SK-N-SH (cell line): ENCODE data around the gene FRMD5. TPM values are rescaled to one million over a fixed set of nuclear protein-coding genes. Genes with fewer than 3 reads are reported as not detected.

Experiments
- CTCF ChIA-PET: fragments of 300-600, 350-600 bp; formaldehyde crosslinking; extraction: SDS; loops from one replicate; lab custom pipeline; 2021; lab: Yijun Ruan, JAX
- POLR2A ChIA-PET: fragments of 350-600 bp; sonication (Branson Sonifier 250); formaldehyde crosslinking; extraction: SDS; loops from one replicate; lab custom pipeline; 2020; ENCODE audit warnings: antibody characterized with exemption, inconsistent platforms; lab: Yijun Ruan, JAX
- DNase-seq: peaks from one replicate; pipeline ENCODE4 v3.0.0; 2012
- H2AFZ ChIP-seq: fragments of 200-600 bp; sonication (generic); 2 replicates; pipeline ENCODE4 v1.8.1; 2016; ENCODE audit warnings: antibody characterized with exemption, mild to moderate bottlenecking, low read depth
- H3F3A ChIP-seq: fragments of 200-600 bp; sonication (generic); replicated peaks from 2 replicates; pipeline ENCODE3; 2016; ENCODE audit warnings: antibody characterized with exemption, mild to moderate bottlenecking; ENCODE audit not compliant: insufficient read depth
- H3K27ac ChIP-seq, 2 experiments: fragments of 200-500 bp in 1 of 2; fragments of 200-600 bp in 1 of 2; sonication (Bioruptor generic) in 1 of 2; sonication (generic), shearing (Covaris generic) in 1 of 2; 2 replicates each; pipeline versions ENCODE4 v1.5.1 to v1.6.1; 2014 to 2016; ENCODE audit warnings: low read depth in 2 of 2, inconsistent platforms in 1 of 2, low read length in 1 of 2, mild to moderate bottlenecking in 1 of 2, mixed read lengths in 1 of 2
- H3K27me3 ChIP-seq: fragments of 200-600 bp; sonication (generic), shearing (Covaris generic); 2 replicates; pipeline ENCODE4 v1.6.1; 2016; ENCODE audit warnings: mixed run types; ENCODE audit not compliant: insufficient read depth
- H3K36me3 ChIP-seq, 2 experiments: fragments of 200-500 bp in 1 of 2; fragments of 200-600 bp in 1 of 2; sonication (Bioruptor generic) in 1 of 2; sonication (generic) in 1 of 2; replicated peaks in 1 of 2; 2 replicates each; pipeline versions ENCODE3 to v1.5.1; 2014 to 2016; ENCODE audit warnings: low read length in 1 of 2, mild to moderate bottlenecking in 1 of 2; ENCODE audit not compliant: insufficient read depth in 2 of 2, control insufficient read depth in 1 of 2
- H3K4me1 ChIP-seq, 2 experiments: fragments of 200-500 bp in 1 of 2; fragments of 200-600 bp in 1 of 2; sonication (Bioruptor generic) in 1 of 2; sonication (generic), shearing (Covaris generic) in 1 of 2; 2 replicates each; pipeline versions ENCODE4 v1.5.1 to v1.6.1; 2014 to 2016; ENCODE audit warnings: low read depth in 1 of 2, low read length in 1 of 2, mixed run types in 1 of 2; ENCODE audit not compliant: insufficient read depth in 2 of 2, control insufficient read depth in 1 of 2
- H3K4me2 ChIP-seq: fragments of 200-600 bp; sonication (generic), shearing (Covaris generic); 2 replicates; pipeline ENCODE4 v1.6.1; 2017; ENCODE audit warnings: mixed run types
- H3K4me3 ChIP-seq, 2 experiments: fragments of 200-500 bp in 1 of 2; fragments of 200-600 bp in 1 of 2; sonication (Bioruptor generic) in 1 of 2; sonication (generic), shearing (Covaris generic) in 1 of 2; 2 replicates each; pipeline versions ENCODE4 v1.5.1 to v1.8.1; 2014 to 2016; ENCODE audit warnings: low read depth in 2 of 2, inconsistent platforms in 1 of 2, low read length in 1 of 2, mild to moderate bottlenecking in 1 of 2, mixed read lengths in 1 of 2, moderate library complexity in 1 of 2
- H3K79me2 ChIP-seq: fragments of 200-600 bp; sonication (generic); 2 replicates; pipeline ENCODE4 v1.8.1; 2017; ENCODE audit warnings: mild to moderate bottlenecking; ENCODE audit not compliant: insufficient read depth
- H3K9ac ChIP-seq: fragments of 200-600 bp; sonication (generic); 2 replicates; pipeline ENCODE4 v1.6.1; 2017; ENCODE audit warnings: mixed run types
- H3K9me2 ChIP-seq: fragments of 200-600 bp; sonication (generic); 2 replicates; pipeline ENCODE4 v1.6.1; 2017; ENCODE audit warnings: mixed run types
- H3K9me3 ChIP-seq: fragments of 200-600 bp; sonication (generic); 2 replicates; pipeline ENCODE4 v1.6.1; 2017; ENCODE audit warnings: mixed run types, mild to moderate bottlenecking, moderate library complexity
- H4K20me1 ChIP-seq: fragments of 200-600 bp; sonication (generic); 2 replicates; pipeline ENCODE4 v1.6.1; 2017; ENCODE audit warnings: mild to moderate bottlenecking, mixed run types; ENCODE audit not compliant: insufficient read depth
- CHD2 ChIP-seq: fragments of 150-350 bp; IDR thresholded peaks from 2 replicates; pipeline ENCODE4 v1.6.1; 2018; ENCODE audit warnings: low read length; ENCODE audit not compliant: partially characterized antibody
- ELF1 ChIP-seq: IDR thresholded peaks from 2 replicates; pipeline ENCODE4 v1.4.0; 2012
- FOSL2 ChIP-seq: IDR thresholded peaks from 2 replicates; pipeline ENCODE4 v1.4.0; 2012; ENCODE audit warnings: low read depth, mild to moderate bottlenecking, moderate library complexity, borderline replicate concordance
- FOXM1 ChIP-seq: IDR thresholded peaks from 2 replicates; pipeline ENCODE4 v1.4.0; 2012; ENCODE audit warnings: low read depth, mild to moderate bottlenecking
- GATA2 ChIP-seq: sonication (generic); formaldehyde crosslinking; IDR thresholded peaks from 2 replicates; pipeline ENCODE4 v1.5.0; 2020; ENCODE audit warnings: mild to moderate bottlenecking, missing genetic modification reagents
- JUND ChIP-seq: IDR thresholded peaks from 2 replicates; pipeline ENCODE4 v1.4.0; 2012
- MEF2A ChIP-seq: IDR thresholded peaks from 2 replicates; pipeline ENCODE4 v1.4.0; 2012; ENCODE audit warnings: low read depth, borderline replicate concordance
- MXI1 ChIP-seq: IDR thresholded peaks from 2 replicates; pipeline ENCODE4 v1.6.1; 2012; ENCODE audit warnings: mild to moderate bottlenecking, low read depth, low read length, improper control_type of control experiment
- PBX3 ChIP-seq: IDR thresholded peaks from 2 replicates; pipeline ENCODE4; 2012
- POLR2AphosphoS5 ChIP-seq: IDR thresholded peaks from 2 replicates; pipeline ENCODE4 v1.6.1; 2012; ENCODE audit warnings: low read depth, low read length
- RAD21 ChIP-seq: IDR thresholded peaks from 2 replicates; pipeline ENCODE4 v1.6.1; 2012; ENCODE audit warnings: mild to moderate bottlenecking, low read length
- RCOR1 ChIP-seq: fragments of 150-350 bp; IDR thresholded peaks from 2 replicates; pipeline ENCODE4 v1.6.1; 2017; ENCODE audit warnings: antibody characterized with exemption, low read length
- RXRA ChIP-seq: IDR thresholded peaks from 2 replicates; pipeline ENCODE4 v1.4.0; 2012; ENCODE audit warnings: low read depth, mild to moderate bottlenecking, borderline replicate concordance
- TEAD4 ChIP-seq: IDR thresholded peaks from 2 replicates; pipeline ENCODE4 v1.4.0; 2012; ENCODE audit warnings: mild to moderate bottlenecking, borderline replicate concordance; ENCODE audit not compliant: insufficient read depth
- WGBS: methylation state at CpG from one replicate; pipeline ENCODE4 v1.1.6; 2017; ENCODE audit warnings: low lambda C conversion rate; 5-methylcytosine and 5-hydroxymethylcytosine counted together
- polyA plus RNA-seq, 3 experiments: library from polyadenylated mRNA; depleted of rRNA; stranded (reverse); fragments of >200 nt; gene quantifications; 2 replicates each; pipeline ENCODE4 v1.2.3, GENCODE V29; 2012
- TF ChIP-seq, protein P1 (sequence below): fragments of 150-350 bp; IDR thresholded peaks from 2 replicates; pipeline ENCODE4 v1.6.1; 2016; ENCODE audit warnings: mild to moderate bottlenecking, low read depth, low read length

Gene FRMD5
- polyA plus RNA-seq, 1 of the 3 experiments (the other 2 are of a cell fraction) = 24.8 TPM

GRCh38 chr15:43880406-43881194 lies 314.5 kb downstream of the FRMD5 start:
- WGBS = 100% methylated on average over 5 of the region's 5 CpGs
- no peak for DNase-seq
- Histone ChIP-seq H3K79me2 (no peaks in the 10 kb centered on the region), H3K9me3 (no peaks in the 10 kb centered on the region), H3K27me3 (no peaks in the 10 kb centered on the region), H3K9me2 (no peaks in the 10 kb centered on the region), H3K27ac (no peak overlapping the region), H3F3A (peaks cover 2% of the 10 kb centered on the region), H3K4me2 (no peak overlapping the region), H3K4me3 (no peak overlapping the region), H3K36me3 (peaks cover 33 to 57% of the 10 kb centered on the region in 2 experiments), H3K9ac (no peak overlapping the region), H4K20me1 (no peaks in the 10 kb centered on the region), H3K4me1 (peaks cover 0 to 3% of the 10 kb centered on the region in 2 experiments; a peak in 1 of 4 replicates), H2AFZ (no peak overlapping the region)
- TF ChIP-seq FOXM1 = no peak
- TF ChIP-seq TEAD4 = no peak
- no peak for TF ChIP-seq RAD21
- TF ChIP-seq POLR2AphosphoS5 = no peak
- TF ChIP-seq ELF1 = no peak
- TF ChIP-seq FOSL2 = no peak
- ChIA-PET POLR2A (no interaction called here), CTCF (interaction anchor here (0.6 to 4.5 kb wide), 6 partner anchors 8 to 340 kb away, joined by 3 to 27 read pairs (median 6); no protein-coding TSS in a partner anchor)

DNA sequence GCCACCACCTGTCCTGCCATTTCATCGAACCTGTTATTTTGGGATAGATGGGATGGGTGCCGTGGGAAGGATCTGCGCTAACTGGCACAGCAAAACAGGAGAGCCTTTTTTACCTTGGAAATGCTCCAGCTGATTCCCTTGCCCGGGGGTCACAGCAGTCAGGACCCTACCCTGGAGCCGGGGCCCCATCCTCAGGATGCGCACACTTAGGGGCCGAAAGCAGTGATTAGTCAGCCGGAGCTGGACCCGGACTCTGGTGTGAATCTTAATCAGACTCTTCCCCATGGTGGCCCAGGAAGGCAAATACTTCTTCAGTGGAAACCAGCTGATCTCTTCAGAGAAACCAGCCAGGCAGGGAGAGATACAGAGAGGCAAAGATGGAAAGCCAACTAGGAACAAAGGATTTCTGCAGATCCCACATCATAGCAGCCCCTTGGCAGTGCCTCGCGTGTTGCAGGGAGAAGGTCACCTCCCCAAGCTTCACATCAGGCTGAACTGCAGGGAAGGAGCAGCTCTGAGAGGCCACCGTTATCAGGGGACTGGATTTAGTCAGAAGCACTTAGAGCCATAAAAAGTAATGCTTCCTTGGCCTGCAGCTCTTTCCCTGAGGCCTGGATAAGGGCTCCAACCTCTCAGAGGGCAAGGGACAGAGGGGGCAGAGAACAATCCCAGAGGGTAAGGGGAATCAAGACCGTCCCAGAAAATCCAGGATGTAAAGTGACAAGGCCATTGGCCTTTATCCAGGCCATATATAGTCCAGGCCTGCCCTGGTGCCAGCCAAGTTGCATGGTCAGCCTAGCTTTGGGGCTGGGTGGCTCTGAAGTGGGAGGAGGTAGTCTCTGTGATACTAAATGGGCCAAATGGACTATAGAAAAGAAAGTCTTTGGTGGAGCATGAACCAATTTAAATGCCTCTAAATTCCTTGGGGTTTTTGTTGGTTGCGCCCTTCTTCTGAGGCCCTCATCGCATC lies 315.4 kb downstream of the FRMD5 start:
- H3F3A ChIP-seq = peaks cover 2% of the 10 kb centered on the region
- no peak for DNase-seq
- H3K4me1 ChIP-seq = peaks cover 0 to 3% of the 10 kb centered on the region in 2 experiments; a peak in 1 of 4 replicates
- no peak overlapping the region for H3K4me3 ChIP-seq
- no peaks in the 10 kb centered on the region for H3K9me3 ChIP-seq
- no peaks in the 10 kb centered on the region for H3K79me2 ChIP-seq
- CTCF ChIA-PET = interaction anchor here (1.2 to 2.3 kb wide), 2 partner anchors 16 to 24 kb away, joined by 3 to 9 read pairs; no protein-coding TSS in a partner anchor
- TF ChIP-seq MEF2A = no peak
- no peak for TF ChIP-seq POLR2AphosphoS5
- TF ChIP-seq MXI1 = no peak
- TF ChIP-seq, protein P1, sequence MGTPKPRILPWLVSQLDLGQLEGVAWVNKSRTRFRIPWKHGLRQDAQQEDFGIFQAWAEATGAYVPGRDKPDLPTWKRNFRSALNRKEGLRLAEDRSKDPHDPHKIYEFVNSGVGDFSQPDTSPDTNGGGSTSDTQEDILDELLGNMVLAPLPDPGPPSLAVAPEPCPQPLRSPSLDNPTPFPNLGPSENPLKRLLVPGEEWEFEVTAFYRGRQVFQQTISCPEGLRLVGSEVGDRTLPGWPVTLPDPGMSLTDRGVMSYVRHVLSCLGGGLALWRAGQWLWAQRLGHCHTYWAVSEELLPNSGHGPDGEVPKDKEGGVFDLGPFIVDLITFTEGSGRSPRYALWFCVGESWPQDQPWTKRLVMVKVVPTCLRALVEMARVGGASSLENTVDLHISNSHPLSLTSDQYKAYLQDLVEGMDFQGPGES = no peak
- no peak for TF ChIP-seq GATA2 (CRISPR knock-in tag)
- TF ChIP-seq RXRA = no peak
- no peak for TF ChIP-seq RAD21
- no peak for TF ChIP-seq PBX3
- no peak for TF ChIP-seq CHD2
- TF ChIP-seq RCOR1 = no peak
- TF ChIP-seq JUND = no peak
- TF ChIP-seq FOSL2 = no peak
- H3K27ac ChIP-seq = no peak overlapping the region
- no peaks in the 10 kb centered on the region for H4K20me1 ChIP-seq
- peaks cover 30 to 50% of the 10 kb centered on the region in 2 experiments for H3K36me3 ChIP-seq
- no peak overlapping the region for H2AFZ ChIP-seq
- H3K27me3 ChIP-seq = no peaks in the 10 kb centered on the region
- WGBS = 94% methylated on average over 13 of the region's 15 CpGs
- H3K9me2 ChIP-seq = no peaks in the 10 kb centered on the region
- H3K9ac ChIP-seq = no peak overlapping the region
- POLR2A ChIA-PET = interaction anchor here (0.6 kb wide), 1 partner anchor 32 kb away, joined by 3 read pairs; no protein-coding TSS in a partner anchor
- H3K4me2 ChIP-seq = no peak overlapping the region
